GM18951 (cell line): Measurements from ENCODE around the gene CDC42BPB.

ENCODE experiments used
- POLR2A ChIP-seq: IDR thresholded peaks from 4 replicates; pipeline ENCODE4 v1.6.1; 2011; ENCODE audit warnings: mild to moderate bottlenecking; ENCODE audit not compliant: insufficient read length, insufficient read depth; ENCODE audit errors: extremely low read depth
- in situ Hi-C: fragments of 300-500 bp; cut with MboI; formaldehyde crosslinking; loops from one replicate; pipeline ENCODE4 v1.12.0; 2022; ENCODE audit warnings: low sequenced_read_pairs, mixed read lengths, inconsistent platforms; ENCODE audit not compliant: unreplicated experiment

Gene CDC42BPB

GRCh38 chr14:103073367-103073875 lies 16.1 kb upstream of the CDC42BPB start:
- in situ Hi-C loops: no loop called here
- TF ChIP-seq POLR2A: no peak

DNA sequence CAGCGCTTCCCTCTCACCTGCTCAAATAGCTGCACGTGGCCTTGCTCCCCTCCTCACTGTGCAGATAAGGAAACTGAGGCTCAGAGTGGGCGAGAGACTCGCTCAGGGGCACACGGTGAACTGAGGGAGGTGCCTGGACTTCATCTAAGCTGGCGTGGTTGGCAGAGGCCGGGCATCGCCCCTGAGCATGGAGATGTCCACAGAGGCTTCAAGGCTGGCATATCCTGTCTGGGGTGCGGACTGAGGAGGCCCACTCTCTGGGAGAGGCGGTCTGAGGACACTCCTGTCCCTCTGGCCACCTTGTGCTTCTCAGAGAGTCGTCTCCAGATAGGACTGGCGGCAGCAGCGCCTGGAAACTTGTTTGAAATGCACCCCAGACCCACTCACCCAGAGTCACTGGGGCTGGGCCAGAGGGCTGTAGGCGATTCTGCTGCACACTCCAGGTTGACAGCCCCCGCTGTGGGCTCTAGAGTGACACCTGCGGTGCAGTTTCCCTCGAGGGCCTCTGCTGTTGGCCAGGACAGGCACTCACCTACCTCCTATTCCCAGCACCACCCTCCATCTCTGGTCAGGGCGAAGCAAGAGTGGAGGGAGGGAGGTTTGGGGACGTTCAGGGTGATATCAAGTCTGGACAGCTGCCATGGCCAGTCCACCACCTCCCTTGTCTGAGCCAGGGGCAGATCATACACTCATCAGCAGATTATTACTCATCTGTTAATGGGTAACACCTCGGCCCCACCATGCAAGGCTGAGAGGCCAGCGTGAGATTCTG lies 15.4 kb upstream of the CDC42BPB start:
- in situ Hi-C loops: no loop called here
- TF ChIP-seq POLR2A: no peak

DNA sequence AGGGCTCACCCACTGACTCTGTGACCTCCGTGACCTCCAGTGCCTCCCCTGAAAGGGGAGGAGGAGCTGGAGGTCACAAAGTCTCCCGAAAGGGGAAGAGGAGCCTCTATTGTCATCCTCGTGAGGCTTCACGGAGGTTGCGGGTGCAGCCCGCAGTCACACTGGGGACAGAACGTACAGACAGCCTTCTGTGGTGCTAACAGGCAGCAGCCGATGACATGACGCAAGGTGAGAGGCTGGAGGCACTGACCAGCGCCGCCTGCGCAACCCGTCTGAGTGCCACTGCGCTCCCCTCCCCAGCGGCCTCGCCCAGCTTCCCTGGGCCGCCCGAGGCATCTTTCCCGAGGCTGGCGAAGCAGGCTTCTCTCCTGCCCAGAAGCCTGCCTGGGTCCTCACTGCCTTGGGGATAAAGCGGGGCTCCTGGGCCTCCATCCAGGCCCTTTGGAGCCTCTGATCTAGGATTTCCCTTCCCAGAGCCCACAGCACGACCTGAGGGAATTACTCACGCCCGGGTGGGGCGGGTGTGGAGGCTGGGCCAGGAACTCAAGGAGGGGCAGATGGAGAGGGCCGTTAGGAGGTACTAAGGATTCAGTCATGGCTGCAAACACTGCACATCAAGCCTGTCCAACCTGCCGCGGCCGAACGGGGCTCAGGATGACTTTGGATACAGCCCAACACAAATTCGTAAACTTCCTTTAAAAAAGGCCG lies 14.3 kb upstream of the CDC42BPB start:
- no peak for TF ChIP-seq POLR2A
- in situ Hi-C loops: no loop called here

DNA sequence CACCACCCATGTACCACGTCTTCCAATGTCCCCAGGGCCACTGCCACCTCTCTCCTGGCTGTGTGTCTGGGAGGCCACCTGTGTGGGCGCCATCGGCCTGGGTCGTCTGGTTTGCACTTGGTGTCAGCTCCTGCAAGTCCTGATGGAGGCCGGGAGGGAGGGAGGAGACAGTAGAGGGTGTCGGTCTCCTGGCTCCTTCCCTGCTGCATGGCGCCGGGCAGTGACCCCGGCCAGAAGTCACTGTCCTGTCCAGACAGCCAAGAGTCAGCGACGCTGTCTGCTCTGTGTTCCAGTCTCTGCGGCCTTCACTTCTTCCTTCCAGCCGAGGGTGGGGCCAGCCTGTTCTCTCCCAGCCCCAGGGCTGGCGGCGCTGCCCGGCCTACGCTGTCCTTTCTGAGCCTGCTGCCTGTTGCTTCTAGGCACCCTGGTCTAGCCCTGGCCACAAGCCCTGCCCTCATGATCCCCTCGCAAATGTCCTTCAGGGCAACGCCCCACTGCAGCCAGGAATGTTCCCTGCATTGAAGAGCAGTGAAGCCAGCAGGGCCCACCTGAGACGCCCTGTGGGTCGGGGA lies 13.7 kb upstream of the CDC42BPB start:
- TF ChIP-seq POLR2A: no peak
- in situ Hi-C loops: no loop called here

DNA sequence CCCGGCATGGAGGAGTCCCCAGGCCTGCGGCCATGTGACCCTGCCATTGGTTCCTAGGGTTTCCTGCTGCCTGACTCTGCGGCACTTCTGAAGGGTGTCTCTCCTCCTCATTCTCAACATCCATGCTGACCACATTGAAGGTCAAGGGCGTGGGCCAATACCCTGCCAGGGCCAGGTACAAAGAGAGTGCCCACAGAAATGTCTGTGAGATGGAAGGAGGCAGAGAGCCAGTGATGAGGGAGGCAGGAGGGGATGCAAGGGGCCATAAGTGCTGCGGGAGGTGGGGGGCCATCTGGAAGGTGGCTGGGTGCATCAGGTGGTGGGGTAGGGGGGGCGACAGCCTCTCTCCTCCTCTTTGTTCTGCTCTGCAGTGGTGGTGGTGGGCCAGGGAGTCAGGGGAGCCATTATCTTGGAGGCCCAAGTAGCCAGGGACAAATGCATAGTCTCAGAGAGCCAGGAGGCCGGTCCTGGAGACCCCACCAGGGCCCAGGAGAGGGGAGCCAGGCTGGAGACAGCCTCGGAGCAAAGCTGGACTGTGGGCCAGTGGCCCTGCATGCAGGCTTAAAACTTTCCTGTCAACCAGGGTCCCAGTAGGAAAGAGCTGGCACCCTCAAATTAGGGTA lies 13.0 kb upstream of the CDC42BPB start:
- in situ Hi-C loops: no loop called here

GRCh38 chr14:103068351-103069073 lies 11.2 kb upstream of the CDC42BPB start:
- no peak for TF ChIP-seq POLR2A
- in situ Hi-C loops: loop anchor here (10.0 kb wide), 1 partner anchor 374 kb away; no protein-coding TSS in a partner anchor

More for the DNA sequence above, 13.0 kb upstream of the CDC42BPB start:
- no peak for TF ChIP-seq POLR2A

GRCh38 chr14:103067231-103067954 lies 10.0 kb upstream of the CDC42BPB start:
- in situ Hi-C loops: loop anchor here (10.0 kb wide), 1 partner anchor 373 kb away; no protein-coding TSS in a partner anchor
- no peak for TF ChIP-seq POLR2A

GRCh38 chr14:103066399-103066798 lies 9.1 kb upstream of the CDC42BPB start:
- no peak for TF ChIP-seq POLR2A

DNA sequence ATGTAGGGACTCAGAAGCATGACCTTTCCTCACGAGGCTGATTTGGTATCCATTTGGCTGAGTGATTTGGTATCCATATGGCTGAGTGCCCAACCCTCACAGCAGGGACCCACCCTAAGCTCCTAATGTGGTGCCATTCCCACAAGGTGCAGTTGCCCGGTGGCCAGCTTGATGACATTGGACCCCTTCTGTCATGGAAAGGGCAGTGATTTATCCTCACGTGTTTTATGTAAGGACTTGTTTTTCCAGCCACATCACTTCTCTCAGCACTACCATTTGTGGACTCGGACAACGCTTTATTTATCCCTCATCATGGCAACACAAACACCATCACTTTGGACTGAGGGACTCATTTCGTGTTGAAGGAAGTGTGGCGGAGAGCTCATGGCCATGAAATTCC lies 8.5 kb upstream of the CDC42BPB start:
- TF ChIP-seq POLR2A: no peak
- in situ Hi-C loops: loop anchor here (10.0 kb wide), 1 partner anchor 371 kb away; no protein-coding TSS in a partner anchor

More at GRCh38 chr14:103066399-103066798, 9.1 kb upstream of the CDC42BPB start:
- in situ Hi-C loops: loop anchor here (10.0 kb wide), 1 partner anchor 372 kb away; no protein-coding TSS in a partner anchor

- in situ Hi-C loops: loop anchor here (10.0 kb wide), 1 partner anchor 370 kb away; no protein-coding TSS in a partner anchor
- no peak for TF ChIP-seq POLR2A
Measured at GRCh38 chr14:103064978-103065377, 7.6 kb upstream of the CDC42BPB start.

DNA sequence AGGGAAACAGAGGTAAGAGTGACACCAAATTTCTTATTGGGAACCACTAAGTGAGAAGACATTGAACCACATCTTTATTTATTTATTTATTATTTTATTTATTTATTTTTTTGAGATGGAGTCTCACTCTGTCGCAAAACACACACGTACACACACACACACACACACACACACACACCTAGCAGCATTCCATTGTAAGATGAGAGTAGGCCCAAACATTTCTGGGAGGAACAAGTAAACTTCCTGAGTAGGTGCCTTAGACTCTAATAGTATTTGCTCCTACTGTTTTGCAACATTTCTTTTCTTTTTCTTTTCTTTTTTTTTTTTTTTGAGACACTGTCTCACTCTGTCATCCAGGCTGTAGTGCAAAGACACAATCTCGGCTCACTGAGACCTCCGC lies 7.1 kb upstream of the CDC42BPB start:
- no peak for TF ChIP-seq POLR2A
- in situ Hi-C loops: loop anchor here (10.0 kb wide), 1 partner anchor 370 kb away; no protein-coding TSS in a partner anchor
